Testis (tissue), 3 donors: ENCODE measurements around the gene NINL. TPM values are rescaled to one million over a fixed set of nuclear protein-coding genes. Genes with fewer than 3 reads are reported as not detected.

Experiments
- DNase-seq: peaks from one replicate; pipeline ENCODE4 v3.0.0-alpha.2; 2019
- H3K27ac ChIP-seq, 2 donors: fragments of 200-600 bp; sonication (generic); one replicate each; pipeline ENCODE4 v1.5.1; 2019
- H3K27me3 ChIP-seq: fragments of 200-600 bp; sonication (generic); one replicate; pipeline ENCODE4 v1.5.1; 2019
- H3K36me3 ChIP-seq: fragments of 200-600 bp; sonication (generic); one replicate; pipeline ENCODE4 v1.5.1; 2017; ENCODE audit warnings: low read depth; ENCODE audit errors: missing control alignments
- H3K4me1 ChIP-seq: fragments of 200-600 bp; sonication (generic); one replicate; pipeline ENCODE4 v1.5.1; 2019
- H3K4me3 ChIP-seq, 2 donors: fragments of 200-600 bp; sonication (generic); one replicate each; pipeline ENCODE4 v1.5.1; 2017 to 2019
- H3K9me3 ChIP-seq: fragments of 200-600 bp; sonication (generic); one replicate; pipeline ENCODE4 v1.5.1; 2017
- POLR2A ChIP-seq: fragments of 450-650 bp; IDR thresholded peaks from one replicate; pipeline ENCODE4 v1.6.1; 2017; ENCODE audit warnings: antibody characterized with exemption, mild to moderate bottlenecking, moderate library complexity
- WGBS, 2 donors: methylation state at CpG; one replicate each; pipeline ENCODE4 v1.1.5; 2018; 5-methylcytosine and 5-hydroxymethylcytosine counted together
- intact Hi-C: fragments of 100-400 bp; cut with DNase I; formaldehyde crosslinking; loops from one replicate; pipeline ENCODE4 v1.15.1; 2023; ENCODE audit warnings: low total_unique reads
- polyA plus RNA-seq: library from polyadenylated mRNA; stranded (reverse); fragments of 350-450 nt; fragmentation: Illumina TruSeq; extraction: RNeasy Lipid Tissue Mini Kit (QIAGEN cat#74804); gene quantifications from one replicate; pipeline ENCODE4 v1.2.3, GENCODE V29; 2014; ENCODE audit warnings: low read depth, low replicate concordance; ENCODE audit not compliant: insufficient read depth
- total RNA-seq, 2 donors: library from RNA; depleted of rRNA; stranded (reverse); fragments of >200 nt; gene quantifications; one replicate each; pipeline ENCODE4 v1.2.3, GENCODE V29; 2016
- TF ChIP-seq, protein P1 (sequence below), 3 experiments: fragments of 450-650 bp in 2 of 3; fragments of 200-600 bp in 1 of 3; sonication (generic) in 1 of 3; IDR thresholded peaks; one replicate each; pipeline ENCODE4 v1.5.1; 2016 to 2019; ENCODE audit warnings: antibody characterized with exemption in 3 of 3, mild to moderate bottlenecking in 2 of 3, moderate library complexity in 1 of 3

NINL gene
- total and polyA plus RNA-seq, 3 donors from 2014 or later: 17.9 to 33.4 (median 32.8) TPM

DNA sequence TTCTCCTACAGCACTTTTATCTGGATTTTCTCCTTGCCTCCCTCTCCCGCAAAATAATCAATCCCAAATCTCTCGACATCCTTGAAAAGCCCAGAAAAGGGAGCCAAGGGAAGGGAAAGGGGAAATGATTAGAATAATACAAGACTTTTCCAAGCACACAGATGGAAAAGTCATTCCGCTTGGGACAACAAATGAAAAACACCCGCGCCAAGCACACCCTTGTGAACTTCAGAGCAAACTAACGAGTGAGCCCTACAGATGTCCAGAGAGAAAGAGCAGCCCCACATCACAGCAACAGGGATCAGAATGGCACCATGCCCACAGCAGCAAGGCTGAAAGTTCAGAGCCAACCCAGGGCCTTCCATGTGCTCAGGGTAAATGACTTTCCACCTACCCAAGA lies 49.6 kb downstream of the NINL start:
- Histone ChIP-seq H3K36me3 (no peaks in the 10 kb centered on the region), H3K4me3 (no peak overlapping the region), H3K27me3 (no peaks in the 10 kb centered on the region), H3K27ac (no peak overlapping the region), H3K9me3 (no peaks in the 10 kb centered on the region), H3K4me1 (peaks cover 37% of the 10 kb centered on the region)
- 83 to 85% methylated on average over 6 of the region's 6 CpGs for WGBS, 2 donors
- intact Hi-C loops: no loop called here
- DNase-seq: no peak
- TF ChIP-seq POLR2A: no peak
- TF ChIP-seq, protein P1, sequence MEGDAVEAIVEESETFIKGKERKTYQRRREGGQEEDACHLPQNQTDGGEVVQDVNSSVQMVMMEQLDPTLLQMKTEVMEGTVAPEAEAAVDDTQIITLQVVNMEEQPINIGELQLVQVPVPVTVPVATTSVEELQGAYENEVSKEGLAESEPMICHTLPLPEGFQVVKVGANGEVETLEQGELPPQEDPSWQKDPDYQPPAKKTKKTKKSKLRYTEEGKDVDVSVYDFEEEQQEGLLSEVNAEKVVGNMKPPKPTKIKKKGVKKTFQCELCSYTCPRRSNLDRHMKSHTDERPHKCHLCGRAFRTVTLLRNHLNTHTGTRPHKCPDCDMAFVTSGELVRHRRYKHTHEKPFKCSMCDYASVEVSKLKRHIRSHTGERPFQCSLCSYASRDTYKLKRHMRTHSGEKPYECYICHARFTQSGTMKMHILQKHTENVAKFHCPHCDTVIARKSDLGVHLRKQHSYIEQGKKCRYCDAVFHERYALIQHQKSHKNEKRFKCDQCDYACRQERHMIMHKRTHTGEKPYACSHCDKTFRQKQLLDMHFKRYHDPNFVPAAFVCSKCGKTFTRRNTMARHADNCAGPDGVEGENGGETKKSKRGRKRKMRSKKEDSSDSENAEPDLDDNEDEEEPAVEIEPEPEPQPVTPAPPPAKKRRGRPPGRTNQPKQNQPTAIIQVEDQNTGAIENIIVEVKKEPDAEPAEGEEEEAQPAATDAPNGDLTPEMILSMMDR (IDR thresholded peaks at IDR 0.05): no peak

DNA sequence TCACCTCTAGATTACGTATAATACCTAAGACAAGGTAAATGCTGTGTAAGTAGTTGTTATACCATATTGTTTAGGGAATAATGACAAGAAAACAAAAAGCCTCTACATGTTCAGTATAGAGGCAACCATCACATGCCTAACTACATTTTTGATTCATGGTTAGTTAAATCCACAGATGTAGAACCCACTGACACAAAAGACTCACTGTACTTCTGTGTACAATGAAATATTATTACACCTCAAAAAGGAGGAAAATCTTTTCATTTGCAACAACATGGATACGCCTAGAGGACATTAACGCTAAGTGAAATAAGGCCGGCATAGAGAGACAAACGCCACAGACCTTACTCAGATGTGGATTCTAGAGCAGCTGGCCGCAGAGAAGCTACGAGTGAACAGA lies 50.5 kb downstream of the NINL start:
- Histone ChIP-seq H3K9me3 (no peaks in the 10 kb centered on the region), H3K27me3 (no peaks in the 10 kb centered on the region), H3K4me1 (peaks cover 37% of the 10 kb centered on the region), H3K27ac (no peak overlapping the region), H3K4me3 (no peak overlapping the region), H3K36me3 (no peaks in the 10 kb centered on the region)
- no peak for DNase-seq
- intact Hi-C loops: no loop called here
- 86 to 94% methylated on average over 7 of the region's 7 CpGs for WGBS, 2 donors
- TF ChIP-seq, protein P1 (IDR thresholded peaks at IDR 0.05): no peak
- no peak for TF ChIP-seq POLR2A

DNA sequence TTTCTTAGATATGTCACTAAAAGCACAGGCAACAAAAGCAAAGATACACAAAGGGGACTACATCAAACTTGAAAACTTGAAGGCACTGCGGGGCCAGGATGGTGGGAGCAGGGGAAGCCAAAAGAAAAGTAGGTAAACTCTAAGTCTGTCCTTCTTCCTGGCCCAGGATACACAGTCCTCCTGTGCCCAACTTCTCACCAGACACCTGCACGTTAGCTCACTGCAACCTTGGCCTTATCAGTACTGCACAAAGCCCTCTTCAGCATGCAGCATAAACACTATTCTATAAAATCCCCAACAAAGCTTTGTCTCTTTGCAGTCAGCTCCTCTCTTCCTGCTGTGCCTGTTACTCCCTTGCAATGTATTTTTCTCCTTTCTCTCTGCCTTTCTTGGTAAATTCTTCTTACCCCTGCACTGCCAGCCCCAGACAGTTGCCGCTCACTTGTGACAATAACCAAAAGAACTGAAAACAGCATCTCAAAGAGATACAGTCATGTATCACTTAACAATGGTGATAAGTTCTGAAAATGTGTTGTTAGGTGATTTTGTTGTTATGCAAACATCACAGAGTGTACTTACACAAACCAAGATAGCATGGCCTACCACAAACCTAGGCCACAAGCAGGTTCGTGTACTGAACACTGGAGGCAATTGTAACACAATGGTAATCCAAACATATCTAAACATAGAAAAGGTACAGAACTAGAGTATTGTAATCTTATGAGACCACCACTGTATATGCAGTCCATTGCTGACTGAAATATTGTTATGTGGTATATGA lies 51.2 kb downstream of the NINL start:
- Histone ChIP-seq H3K4me3 (no peak overlapping the region), H3K27me3 (no peaks in the 10 kb centered on the region), H3K4me1 (peaks cover 31% of the 10 kb centered on the region), H3K9me3 (no peaks in the 10 kb centered on the region), H3K36me3 (no peaks in the 10 kb centered on the region), H3K27ac (no peak overlapping the region)
- no peak for TF ChIP-seq POLR2A
- TF ChIP-seq, protein P1 (IDR thresholded peaks at IDR 0.05): no peak
- 52 to 73% methylated on average over 4 of the region's 4 CpGs for WGBS, 2 donors
- intact Hi-C loops: no loop called here
- no peak for DNase-seq

DNA sequence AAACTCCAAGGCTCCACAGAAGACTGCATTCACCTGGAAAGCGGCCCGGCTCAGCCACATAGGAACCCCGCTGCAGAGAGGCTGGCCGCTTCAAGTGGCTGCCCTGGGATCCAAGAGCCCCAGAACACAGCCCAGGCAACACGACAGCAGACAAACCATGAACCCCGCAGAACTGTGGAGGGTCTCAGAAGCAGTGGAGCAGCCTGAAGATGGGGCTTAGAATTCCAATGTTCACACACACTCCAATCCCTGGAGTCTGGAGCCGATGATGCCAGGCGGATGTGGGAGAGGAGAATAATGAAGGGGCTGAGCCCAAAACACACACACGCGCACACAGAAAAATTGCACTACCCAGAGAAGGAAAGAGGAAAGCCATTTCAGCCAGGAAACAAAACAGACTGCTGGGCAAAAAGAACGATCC lies 52.4 kb downstream of the NINL start:
- no peak overlapping the region for H3K4me3 ChIP-seq
- H3K9me3 ChIP-seq: no peaks in the 10 kb centered on the region
- peaks cover 23% of the 10 kb centered on the region for H3K4me1 ChIP-seq
- no peaks in the 10 kb centered on the region for H3K27me3 ChIP-seq
- intact Hi-C loops: no loop called here
- no peak for DNase-seq
- peak overlapping the region in 1 of 2 donors; percentile 32 for H3K27ac ChIP-seq
- no peak for TF ChIP-seq POLR2A
- TF ChIP-seq, protein P1 (IDR thresholded peaks at IDR 0.05): no peak
- 64 to 78% methylated on average over 11 of the region's 11 CpGs for WGBS, 2 donors
- no peaks in the 10 kb centered on the region for H3K36me3 ChIP-seq
